SK-N-DZ (cell line): ENCODE results near the gene C18orf63.
"Not testable (repeated sequence)": the region's sequence is repeated elsewhere in the genome, so short reads cannot be mapped to it uniquely, and the experiment has no call there.

ENCODE experiments used
- DNase-seq: peaks from one replicate; pipeline ENCODE4 v3.0.0-alpha.2; 2015; ENCODE audit warnings: low spot score

C18orf63 gene

DNA sequence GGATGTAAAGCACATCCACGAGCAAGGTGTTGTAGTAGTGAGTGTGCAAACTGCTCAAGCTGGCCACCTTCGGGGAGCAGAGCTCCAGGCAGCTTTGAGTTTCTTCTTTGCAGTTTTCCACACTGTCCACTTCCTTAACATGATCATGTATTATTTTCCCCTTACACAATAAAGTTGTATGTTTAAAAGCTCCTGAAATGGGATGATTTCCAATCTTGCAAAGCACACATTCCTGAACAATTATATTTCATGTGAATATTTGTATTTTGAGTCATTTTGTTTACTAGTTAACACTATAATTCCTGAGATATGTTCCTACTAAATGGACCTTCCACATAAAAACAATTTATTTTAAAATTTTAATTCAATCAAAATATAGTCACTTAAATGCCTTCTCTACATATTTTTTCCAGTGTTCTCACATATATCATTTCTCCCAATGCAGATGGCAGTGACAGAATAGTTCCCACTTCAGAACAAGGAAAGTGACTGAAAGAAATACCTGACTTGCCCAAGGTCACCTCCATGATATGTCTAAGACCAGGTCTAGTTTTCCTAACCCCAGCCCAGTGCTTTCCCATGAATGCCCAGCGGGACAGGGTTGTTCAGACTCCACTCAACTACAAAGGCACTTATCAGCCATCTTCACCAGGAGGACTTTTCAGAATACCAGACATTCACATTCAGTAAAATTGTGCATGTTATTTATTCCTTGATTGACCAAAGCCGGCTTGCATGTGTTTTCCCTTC is 29.4 kb upstream of the C18orf63 start:
- DNase-seq: no peak

DNA sequence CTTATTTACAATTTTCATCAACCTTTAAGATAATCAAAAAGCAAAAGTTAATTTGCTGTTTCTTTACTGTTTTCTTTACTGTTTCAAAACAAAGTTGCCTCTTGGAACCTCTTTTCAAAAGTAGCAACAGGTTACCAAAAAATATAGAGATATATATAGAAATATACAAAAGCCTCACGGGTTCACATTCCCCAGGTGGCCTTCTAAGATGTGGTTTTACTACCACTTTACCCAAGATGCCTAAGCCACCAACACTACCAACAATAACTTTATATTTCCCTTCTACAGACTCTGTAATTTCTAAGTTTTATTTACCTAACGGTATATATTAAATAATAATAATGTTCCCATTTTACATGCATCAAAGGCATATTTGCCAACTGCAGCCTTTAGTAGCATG is 28.8 kb upstream of the C18orf63 start:
- DNase-seq: no peak

DNA sequence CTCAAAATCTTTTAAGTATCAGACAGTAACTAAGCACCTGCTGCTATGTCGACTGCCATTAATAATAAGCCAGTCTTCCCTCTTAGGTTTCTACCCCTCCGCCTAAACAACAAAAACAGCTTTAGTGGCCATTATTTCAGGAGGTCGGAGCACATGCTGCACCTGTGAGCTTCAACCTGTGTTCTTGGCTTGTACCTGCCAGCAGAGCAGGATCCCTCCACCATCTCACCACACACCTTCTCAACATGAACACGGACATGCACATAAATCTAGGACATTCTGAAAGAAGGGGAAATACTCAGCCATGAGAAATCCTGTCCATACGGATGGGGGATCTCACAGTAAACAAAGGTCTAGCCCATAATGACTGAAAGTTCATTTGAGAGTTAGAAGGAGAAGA is 27.6 kb upstream of the C18orf63 start:
- no peak for DNase-seq

DNA sequence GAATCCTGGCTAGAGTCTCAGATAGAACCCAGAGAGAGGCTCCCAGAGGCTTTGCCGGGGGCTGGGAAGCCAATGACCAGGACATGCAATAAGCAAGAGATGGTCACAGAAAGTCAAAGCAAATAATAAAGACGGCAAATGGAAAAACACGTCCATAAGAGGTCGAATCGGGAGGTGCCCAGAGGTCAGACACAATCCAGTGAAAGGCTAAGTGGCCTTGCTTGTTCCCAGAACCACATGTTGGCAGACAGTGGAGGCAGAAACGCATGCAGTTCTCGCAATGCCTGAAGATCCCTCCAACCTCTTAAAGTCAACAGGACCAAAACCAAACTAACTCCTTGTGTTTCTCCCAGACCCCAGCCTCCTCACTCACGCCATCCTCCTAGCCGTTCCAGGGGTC is 26.9 kb upstream of the C18orf63 start:
- no peak for DNase-seq

DNA sequence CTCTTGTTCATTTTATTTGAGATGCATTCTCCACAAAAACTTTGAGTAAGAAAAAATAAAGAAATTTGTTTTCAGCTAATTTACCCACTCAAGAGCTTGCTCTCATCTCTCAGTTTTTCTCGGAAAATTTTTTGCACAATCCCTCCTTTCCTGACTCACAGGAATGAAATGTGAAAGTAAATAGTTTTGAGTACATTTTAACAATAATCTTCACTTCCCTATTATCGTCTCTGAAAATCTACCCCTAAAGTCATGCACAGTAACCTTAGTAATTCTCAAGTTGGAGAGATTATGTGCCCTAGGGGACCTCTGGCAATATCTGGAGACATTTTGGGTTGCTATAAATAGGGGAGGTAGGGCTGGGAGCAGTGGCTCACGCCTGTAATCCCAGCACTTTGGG is 26.5 kb upstream of the C18orf63 start:
- DNase-seq: no peak

DNA sequence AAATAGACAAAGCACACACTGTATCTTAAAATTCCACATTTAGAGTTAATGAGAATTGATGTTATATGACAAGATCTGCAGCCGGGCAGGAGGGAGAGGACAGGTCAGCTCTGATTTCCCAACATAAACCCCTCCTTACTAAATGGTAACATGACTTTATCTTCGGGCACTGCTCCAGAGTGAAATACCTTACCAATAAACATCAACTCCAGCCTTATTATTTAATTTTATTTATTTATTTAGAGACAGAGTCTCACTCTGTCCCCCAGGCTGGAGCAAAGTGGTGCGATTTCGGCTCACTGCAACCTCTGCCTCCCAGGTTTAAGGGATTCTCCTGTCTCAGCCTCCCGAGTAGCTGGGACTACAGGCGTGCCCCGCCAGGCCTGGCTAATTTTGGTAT is 25.6 kb upstream of the C18orf63 start:
- DNase-seq: no peak

DNA sequence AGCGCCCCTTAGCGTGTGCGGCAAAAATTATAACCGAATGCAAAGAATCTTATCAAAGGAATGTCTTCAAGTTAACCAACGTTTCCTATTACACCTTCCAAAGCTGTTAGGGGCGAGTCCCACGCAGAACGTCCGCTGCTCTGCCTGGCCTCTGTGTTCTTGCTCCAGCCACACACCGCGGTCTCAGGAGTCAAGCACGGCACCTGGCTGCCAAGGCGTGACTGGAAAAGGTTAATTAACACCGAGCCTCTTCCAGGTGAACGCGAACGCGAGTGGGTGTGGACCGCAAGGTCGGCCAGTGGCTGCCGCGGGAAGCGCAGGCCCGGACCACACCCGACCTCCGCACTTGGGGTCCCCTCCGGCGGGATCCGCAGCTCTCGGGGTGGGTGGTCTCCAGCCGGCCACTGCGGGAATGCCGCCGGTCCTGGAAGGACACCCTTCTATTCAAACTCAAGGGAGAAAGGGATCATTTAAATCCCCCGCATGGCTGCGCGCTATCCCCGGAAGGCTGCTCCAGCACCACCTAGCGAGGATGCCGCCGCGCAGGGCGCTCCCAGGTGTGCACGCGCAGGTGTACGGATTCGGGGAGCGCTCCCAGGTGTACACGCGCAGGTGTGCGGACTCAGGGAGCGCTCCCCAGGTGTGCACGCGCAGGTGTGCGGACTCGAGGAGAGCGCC is 24.7 kb upstream of the C18orf63 start:
- no peak for DNase-seq

DNA sequence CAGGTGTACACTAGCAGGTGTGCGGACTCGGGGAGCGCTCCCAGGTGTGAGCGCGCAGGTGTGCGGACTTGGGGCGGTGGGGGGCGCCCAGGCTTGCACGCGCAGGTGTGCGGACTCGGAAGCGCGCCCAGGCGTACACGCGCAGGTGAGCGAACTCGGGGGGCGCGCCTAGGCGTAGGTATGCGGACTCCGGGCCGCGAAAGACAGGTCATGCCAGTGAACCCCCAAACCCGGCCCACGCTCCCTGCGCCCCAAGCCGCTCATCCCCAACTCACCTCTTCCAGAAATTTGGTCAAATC is 24.2 kb upstream of the C18orf63 start:
- no peak for DNase-seq

DNA sequence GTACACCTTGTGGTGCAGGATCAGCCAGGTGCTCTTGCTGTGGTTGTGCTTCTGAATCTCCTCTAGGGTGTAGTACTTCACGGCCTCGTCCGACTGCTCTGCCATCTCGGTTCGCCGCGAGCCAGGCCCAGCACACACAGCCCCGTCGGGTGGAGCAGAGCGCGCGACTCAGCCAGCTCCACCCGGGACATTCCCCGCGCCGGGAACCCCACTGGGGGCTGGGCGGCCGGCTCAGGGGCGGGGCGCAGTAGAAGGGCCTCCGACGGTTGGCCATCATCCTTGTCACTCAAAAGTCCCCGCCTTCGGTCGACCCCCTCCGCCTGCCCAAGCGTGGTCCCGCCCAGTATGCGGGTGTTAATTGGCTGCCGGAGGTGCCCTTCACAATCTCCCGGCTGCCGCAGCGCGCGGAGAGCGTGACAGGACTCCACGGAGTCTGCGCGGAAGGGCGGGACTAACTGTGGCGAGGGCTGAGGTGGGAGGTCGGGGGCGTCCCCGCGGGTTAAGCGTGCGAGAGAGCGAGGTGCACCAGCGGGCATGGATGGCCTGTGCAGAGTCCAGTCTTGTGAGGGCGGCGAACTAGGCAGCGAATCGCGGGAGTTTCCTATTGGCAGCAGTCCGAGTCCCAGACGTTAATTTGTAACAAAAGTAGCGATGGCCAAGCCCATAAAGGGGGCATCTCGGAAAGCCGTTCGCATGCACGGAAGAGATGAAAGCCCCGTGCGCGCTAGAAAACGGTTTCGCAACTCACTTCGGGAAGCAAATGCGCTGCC is 23.7 kb upstream of the C18orf63 start, which contains the start of gene CYB5A:
Gene CYB5A (minus strand): TSS at position 193 of the 770 bp plus-strand sequence. CDS start 88 bp downstream, at position 105.
- peak; percentile 97 for DNase-seq

DNA sequence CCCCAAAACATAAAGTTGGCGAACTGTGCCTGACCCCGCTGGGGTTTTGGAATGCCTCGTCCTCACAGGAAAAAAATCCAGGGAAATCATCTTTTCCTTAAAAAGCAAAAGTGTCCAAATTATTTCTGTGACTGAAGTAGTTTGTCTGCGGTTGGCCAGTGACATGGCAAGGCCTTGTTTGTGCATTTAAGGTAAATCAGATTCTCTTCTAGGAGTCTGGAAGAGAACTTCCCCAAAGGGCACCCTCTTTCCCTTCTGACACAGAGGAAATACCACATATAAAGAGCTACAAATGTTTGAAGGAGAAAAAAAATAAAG is 23.1 kb upstream of the C18orf63 start:
- no peak for DNase-seq

DNA sequence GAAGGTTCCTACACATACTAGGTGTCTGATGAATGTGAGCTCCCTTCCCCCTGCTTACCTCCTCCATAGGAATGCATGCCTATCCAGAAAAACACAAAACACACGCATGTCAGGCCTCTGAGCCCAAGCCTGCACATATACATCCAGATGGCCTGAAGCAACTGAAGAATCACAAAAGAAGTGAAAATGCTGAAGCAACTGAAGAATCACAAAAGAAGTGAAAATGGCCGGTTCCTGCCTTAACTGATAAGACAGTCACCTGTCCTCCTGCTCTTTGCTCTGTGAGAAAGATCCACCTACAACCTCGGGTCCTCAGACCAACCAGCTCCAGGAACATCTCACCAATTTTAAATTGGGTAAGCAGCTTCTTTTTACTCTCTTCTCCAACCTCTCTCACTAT is 22.7 kb upstream of the C18orf63 start:
- not testable (repeated sequence) for DNase-seq

DNA sequence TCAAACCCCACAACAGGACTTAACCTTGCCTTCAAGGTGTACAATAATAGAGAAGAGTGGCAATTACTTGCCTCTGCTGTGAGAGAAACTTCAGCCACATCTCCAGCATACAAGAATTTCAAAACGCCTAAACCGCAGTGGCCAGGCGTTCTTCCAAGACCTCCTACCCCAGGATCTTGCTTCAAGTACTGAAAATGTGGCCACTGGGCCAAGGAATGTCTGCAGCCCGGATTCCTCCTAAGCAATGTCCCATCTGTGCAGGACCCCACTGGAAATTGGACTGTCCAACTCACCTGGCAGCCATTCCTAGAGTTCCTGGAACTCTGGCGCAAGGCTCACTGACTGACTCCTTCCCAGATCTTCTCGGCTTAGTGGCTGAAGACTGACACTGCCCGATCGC is 21.1 kb upstream of the C18orf63 start:
- no peak for DNase-seq

DNA sequence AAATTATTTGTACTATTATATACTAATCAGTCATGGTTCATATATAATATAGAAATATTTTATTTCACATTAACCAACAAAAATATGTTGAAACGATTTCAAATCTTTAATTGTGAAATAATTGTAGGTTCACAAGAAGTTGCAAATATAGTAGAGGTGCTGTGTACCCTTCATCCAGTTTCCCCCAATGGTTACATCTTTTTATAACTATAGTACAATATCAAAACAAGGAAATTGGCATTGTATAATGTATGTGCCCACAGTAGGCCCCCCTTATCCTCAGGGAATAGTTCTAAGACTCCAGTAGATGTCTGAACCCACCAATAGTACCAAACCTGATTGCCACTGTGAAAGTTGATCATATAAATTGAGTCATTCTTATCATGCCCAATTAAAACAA is 16.5 kb upstream of the C18orf63 start:
- DNase-seq: no peak

DNA sequence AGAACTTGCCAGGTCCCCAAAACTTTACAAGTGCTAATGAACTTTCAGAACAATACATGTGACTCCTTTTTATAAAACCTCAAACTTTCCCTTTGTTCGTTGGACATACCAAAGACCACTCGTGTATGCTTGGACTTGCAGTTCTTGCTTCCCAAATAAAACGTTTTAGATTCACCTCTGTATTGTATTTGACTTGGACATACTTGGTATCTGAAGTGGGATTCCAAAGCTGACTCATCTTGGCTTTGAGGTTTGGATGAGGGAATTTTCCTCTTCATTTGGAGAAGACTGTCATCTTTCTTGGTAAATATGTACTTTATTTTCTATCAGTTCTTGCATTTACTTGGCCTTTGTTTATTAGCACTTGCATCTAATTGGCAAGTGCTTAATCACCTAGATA is 15.9 kb upstream of the C18orf63 start:
- DNase-seq: no peak

DNA sequence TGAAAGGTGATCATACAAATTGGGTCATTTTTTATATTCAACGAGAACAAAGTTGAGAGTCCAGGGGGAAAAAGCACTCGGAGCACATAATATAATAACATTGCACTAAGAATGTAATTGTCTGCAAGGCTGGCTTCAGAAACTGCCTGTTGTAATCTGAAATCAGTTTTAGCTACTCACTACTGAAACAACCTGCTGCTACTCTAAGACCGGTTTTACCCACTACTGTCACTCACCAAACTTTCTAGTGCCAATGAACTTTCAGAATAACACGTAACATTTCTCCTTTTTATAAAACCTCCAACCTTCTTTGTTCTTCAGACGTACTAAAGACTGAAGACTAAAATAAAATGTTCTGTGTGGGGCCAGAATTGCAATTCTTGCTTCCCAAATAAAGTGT is 12.3 kb upstream of the C18orf63 start:
- DNase-seq: no peak

DNA sequence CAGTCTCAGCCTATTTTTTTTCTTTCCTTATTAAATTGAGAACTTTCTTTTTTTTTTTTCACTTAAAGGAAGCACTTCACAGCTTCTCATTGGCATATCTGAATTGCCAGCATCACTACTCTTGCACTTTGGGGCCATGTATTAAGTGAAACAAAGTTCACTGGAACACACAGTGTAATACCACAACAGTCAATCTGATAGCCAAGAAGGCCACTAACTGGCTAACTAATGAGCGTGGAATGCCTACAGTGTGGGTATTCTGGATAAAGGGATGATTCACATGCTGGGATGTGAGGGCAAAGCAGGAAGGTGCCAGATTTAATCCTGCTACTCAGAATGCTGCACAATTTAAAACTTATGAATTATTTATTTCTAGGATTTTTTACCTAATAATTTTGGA is 11.7 kb upstream of the C18orf63 start:
- no peak for DNase-seq

DNA sequence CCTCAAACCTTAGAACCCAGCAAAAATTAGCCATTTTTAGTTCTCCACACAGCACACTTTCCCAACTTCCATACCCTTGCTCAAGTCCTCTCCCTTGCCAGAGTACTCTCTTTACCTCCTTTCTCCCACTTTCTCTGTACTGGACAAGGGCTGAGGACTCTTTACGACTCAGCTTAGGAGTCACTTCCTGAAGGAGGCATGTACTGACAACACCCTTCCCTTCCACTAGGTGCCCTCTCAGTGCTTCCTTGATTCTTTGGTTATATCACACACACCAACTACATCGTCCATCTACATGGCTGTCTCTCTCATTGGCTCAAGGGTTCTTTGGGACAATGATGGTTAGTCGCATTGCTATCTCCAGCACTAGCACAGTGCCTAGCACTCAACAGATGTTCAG is 5.2 kb upstream of the C18orf63 start:
- peak; percentile 32 for DNase-seq

DNA sequence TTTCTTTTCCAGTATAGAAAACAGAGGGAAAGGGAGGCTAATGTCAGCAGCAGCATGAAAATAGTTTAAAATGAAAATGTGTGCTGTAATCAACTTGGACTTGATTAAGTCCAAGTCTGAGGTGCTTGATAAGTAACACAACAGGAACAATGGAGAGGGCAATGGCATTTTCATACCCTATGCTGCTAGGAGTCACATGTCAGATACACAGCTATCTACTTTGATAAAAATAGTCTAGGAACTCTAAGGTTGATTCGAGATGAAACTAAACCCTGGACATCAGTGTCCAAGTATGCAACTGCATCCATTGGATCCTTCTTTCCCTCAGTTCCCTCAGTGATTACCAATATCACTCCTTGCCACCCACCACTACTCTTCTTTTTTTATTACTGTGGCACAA is 4.6 kb upstream of the C18orf63 start:
- DNase-seq: no peak

DNA sequence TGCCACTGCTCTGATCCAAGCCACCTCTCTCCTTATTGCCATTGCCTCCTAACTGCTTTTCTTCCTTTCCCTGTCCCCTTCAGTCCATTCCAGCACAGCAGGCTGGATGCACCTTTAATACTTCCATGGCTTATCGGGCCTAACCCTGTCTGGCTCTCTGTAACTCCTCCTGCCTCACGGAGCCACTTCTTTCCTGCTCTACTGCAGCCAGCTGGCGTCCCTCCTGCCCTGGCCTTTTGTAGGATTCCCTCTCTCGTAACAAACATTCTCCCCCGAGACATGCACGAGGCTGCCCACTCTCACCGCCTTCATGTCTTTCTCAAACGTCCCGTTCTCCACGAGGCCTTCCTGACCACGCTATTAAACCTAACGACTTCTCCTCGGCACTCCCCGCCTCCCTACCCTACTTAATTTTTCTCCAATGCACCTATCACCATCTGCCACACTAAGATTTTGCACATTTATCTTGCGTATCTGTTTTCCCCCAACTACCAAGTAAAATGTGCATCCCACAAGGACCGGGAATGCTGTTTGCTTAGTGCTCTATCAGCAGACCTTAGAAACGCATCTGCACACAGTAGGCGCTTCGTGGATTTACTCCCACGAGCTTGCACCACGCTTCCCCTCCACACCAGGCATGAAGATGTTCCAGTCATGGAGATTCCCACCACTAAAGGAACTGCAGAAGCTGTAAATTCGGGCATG is 728 bp upstream of the C18orf63 start:
- DNase-seq: no peak

DNA sequence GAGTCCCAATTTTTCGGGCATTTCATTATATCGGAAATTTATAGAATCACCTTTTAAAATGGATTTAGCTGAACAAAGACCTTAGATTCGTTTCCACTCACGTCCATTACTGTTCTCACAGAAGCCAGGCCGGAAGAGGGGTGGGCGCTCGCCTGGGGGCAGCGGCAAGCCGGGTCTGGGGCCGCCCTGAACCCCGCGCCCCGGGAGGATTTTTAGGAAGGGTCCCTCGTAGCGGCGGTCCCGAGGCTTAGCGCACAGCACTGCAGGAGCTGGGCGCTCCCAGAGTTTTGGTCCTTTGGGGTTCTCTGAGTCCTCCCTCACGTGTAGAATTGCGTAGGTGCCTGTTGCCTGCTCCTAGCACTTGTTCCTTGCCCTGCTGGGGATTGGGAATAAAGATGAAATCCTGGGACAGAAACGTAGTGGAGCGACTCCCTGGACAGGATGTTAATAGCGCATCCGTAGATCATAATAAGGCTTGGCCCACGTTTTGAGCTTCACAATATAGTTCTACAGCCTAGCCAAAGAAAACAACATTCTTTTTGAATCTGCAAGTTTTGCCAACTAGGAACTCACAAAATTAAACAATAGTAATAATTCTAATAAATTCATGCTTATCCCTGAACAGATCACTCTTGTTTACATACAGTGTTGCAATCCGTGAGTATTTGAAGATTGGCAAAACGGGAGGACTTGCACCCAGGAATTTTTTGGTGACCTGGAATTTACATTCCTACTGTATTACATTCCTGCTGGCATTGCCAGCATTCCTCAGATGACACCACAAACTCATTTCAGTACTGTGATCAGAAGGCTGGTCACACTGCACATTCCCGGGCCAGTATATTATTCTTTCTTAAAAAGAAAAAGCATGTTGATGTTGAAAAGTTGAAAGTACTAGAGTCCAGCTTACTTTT is 875 bp downstream of the C18orf63 start:
- DNase-seq: no peak

DNA sequence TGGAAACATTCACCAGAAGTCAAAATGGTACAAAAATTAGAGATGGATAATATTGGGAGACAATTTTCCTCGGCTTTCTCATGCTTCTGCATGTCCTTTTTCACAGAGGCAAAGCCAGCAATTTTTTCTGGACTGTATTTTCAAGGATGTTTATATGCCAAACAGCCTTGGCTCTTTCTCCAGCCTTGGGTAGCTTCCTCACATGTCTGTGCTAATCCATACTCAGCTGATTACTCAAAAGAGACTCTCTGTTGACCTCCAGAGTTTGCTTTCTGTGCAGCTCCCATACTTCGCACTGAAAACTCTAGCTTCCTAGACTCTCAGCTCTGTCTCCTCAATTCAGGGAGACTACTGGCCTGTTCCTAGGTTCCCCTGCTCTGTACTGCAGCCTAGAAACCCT is 10.6 kb downstream of the C18orf63 start:
- DNase-seq: no peak
